HEK293T (cell line): ENCODE data around the gene ATP1B3.
"Not testable (repeated sequence)": the region's sequence is repeated elsewhere in the genome, so short reads cannot be mapped to it uniquely, and the experiment has no call there.

Experiments
- CTCF ChIA-PET: fragments of 350-600 bp; formaldehyde crosslinking; extraction: SDS; loops from one replicate; lab custom pipeline; 2021; ENCODE audit warnings: antibody characterized with exemption, inconsistent platforms; lab: Yijun Ruan, JAX
- POLR2A ChIA-PET: fragments of 350-600 bp; formaldehyde crosslinking; extraction: SDS; loops from one replicate; lab custom pipeline; 2020; ENCODE audit warnings: antibody characterized with exemption, inconsistent platforms; lab: Yijun Ruan, JAX
- DNase-seq: peaks from one replicate; pipeline ENCODE4 v3.0.0; 2012; ENCODE audit warnings: mixed read lengths; ENCODE audit errors: extremely low spot score
- ARNT ChIP-seq: fragments of 450-650 bp; IDR thresholded peaks from 2 replicates; pipeline ENCODE4 v1.6.1; 2017; ENCODE audit warnings: mild to moderate bottlenecking
- BHLHE40 ChIP-seq: fragments of 450-650 bp; IDR thresholded peaks from 2 replicates; pipeline ENCODE4 v1.6.1; 2016; ENCODE audit warnings: mild to moderate bottlenecking, moderate library complexity, borderline replicate concordance
- CTBP1 ChIP-seq: fragments of 450-650 bp; IDR thresholded peaks from 2 replicates; pipeline ENCODE4 v1.6.1; 2016; ENCODE audit warnings: borderline replicate concordance
- ELF4 ChIP-seq: fragments of 450-650 bp; IDR thresholded peaks from 2 replicates; pipeline ENCODE4 v1.6.1; 2017; ENCODE audit warnings: antibody characterized with exemption
- FOXA1 ChIP-seq: fragments of 450-650 bp; IDR thresholded peaks from 2 replicates; pipeline ENCODE4 v1.6.1; 2016; ENCODE audit warnings: mild to moderate bottlenecking
- FOXK2 ChIP-seq: fragments of 450-650 bp; IDR thresholded peaks from 2 replicates; pipeline ENCODE4 v1.6.1; 2016; ENCODE audit warnings: mild to moderate bottlenecking
- FOXM1 ChIP-seq: fragments of 450-650 bp; IDR thresholded peaks from 2 replicates; pipeline ENCODE4 v1.6.1; 2017; ENCODE audit warnings: mild to moderate bottlenecking, borderline replicate concordance
- HDGF ChIP-seq: fragments of 450-650 bp; IDR thresholded peaks from 2 replicates; pipeline ENCODE4 v1.6.1; 2017; ENCODE audit warnings: antibody characterized with exemption, borderline replicate concordance
- L3MBTL2 ChIP-seq: fragments of 450-650 bp; conservative IDR thresholded peaks from 2 replicates; pipeline ENCODE4 v1.6.1; 2016; ENCODE audit warnings: mild to moderate bottlenecking
- LEF1 ChIP-seq: fragments of 450-650 bp; IDR thresholded peaks from 2 replicates; pipeline ENCODE4 v1.6.1; 2017; ENCODE audit warnings: mild to moderate bottlenecking, borderline replicate concordance
- NFRKB ChIP-seq: fragments of 450-650 bp; IDR thresholded peaks from 2 replicates; pipeline ENCODE4 v1.6.1; 2016; ENCODE audit warnings: mild to moderate bottlenecking, moderate library complexity
- PKNOX1 ChIP-seq: fragments of 450-650 bp; IDR thresholded peaks from 2 replicates; pipeline ENCODE4 v1.6.1; 2016
- SP1 ChIP-seq: fragments of 450-650 bp; IDR thresholded peaks from 2 replicates; pipeline ENCODE4 v1.6.1; 2017
- SUZ12 ChIP-seq: fragments of 450-650 bp; IDR thresholded peaks from 2 replicates; pipeline ENCODE4 v1.6.1; 2016; ENCODE audit warnings: mild to moderate bottlenecking
- TARDBP ChIP-seq: fragments of 450-650 bp; IDR thresholded peaks from 2 replicates; pipeline ENCODE4 v1.6.1; 2016
- ZNF384 ChIP-seq: fragments of 450-650 bp; IDR thresholded peaks from 2 replicates; pipeline ENCODE4 v1.6.1; 2016

The ATP1B3 gene

DNA sequence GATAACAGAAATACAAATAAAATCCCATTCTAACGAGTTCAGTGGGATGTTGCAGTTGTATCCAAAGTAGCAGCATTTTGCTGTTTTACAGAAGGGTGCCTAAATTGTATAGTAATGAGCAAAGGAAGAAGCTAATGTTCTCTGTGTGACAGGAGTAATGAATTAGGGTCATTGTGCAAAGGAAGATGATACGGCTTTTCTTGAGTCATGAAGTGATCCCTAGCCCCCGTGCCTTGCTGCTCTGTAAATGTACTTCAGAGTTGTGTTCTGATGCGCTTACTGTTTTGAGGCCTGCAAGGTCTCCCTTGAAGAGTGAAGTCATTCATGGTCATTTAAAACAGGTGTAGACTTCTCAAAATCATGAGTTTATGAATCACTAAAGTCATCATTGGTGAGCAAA lies 37.9 kb downstream of the ATP1B3 start:
- TF ChIP-seq NFRKB (no peak), L3MBTL2 (no peak), ZNF384 (no peak), HDGF (no peak), SUZ12 (no peak), ARNT (no peak), SP1 (no peak), BHLHE40 (no peak), FOXM1 (no peak), CTBP1 (no peak), TARDBP (no peak), FOXK2 (no peak), PKNOX1 (no peak), LEF1 (no peak), FOXA1 (no peak), ELF4 (no peak)
- CTCF ChIA-PET = interaction anchor here (1.1 kb wide), 1 partner anchor 449 kb away, joined by 3 read pairs; no protein-coding TSS in a partner anchor
- DNase-seq = no peak
- POLR2A ChIA-PET = no interaction called here

- DNase-seq = no peak
- ChIA-PET CTCF (no interaction called here), POLR2A (no interaction called here)
- no peak for TF ChIP-seq FOXA1
- no peak for TF ChIP-seq L3MBTL2
- TF ChIP-seq FOXM1 = no peak
- no peak for TF ChIP-seq CTBP1
- no peak for TF ChIP-seq ARNT
- no peak for TF ChIP-seq SP1
- TF ChIP-seq NFRKB = no peak
- no peak for TF ChIP-seq LEF1
- no peak for TF ChIP-seq ZNF384
- no peak for TF ChIP-seq TARDBP
- no peak for TF ChIP-seq ELF4
These were observed 38.6 kb downstream of the ATP1B3 start for GRCh38 chr3:141915016-141915415.

DNA sequence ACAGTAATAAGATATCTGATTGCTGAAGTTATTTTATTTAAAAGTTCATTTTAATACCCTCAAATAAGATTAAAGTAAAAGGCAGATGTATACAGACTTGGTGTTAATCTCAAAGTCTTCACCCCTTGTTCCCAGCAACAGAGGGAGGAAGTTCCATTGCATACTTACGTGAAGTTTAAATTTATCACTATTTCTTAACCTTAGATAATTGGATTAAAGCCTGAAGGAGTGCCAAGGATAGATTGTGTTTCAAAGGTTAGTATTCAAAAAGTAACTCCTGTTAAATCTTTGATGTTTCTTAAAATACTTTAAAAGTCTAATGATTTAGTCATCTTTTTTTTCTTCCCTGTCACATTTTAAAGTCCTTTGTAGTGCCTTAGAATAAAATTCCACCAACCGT lies 39.3 kb downstream of the ATP1B3 start:
- DNase-seq = no peak
- ChIA-PET POLR2A (no interaction called here), CTCF (interaction anchor here (0.7 kb wide), 1 partner anchor 16 kb away, joined by 3 read pairs; no protein-coding TSS in a partner anchor)
- TF ChIP-seq FOXK2 (no peak), BHLHE40 (no peak), SUZ12 (no peak), LEF1 (no peak), CTBP1 (no peak), L3MBTL2 (no peak), NFRKB (no peak), ZNF384 (no peak)

DNA sequence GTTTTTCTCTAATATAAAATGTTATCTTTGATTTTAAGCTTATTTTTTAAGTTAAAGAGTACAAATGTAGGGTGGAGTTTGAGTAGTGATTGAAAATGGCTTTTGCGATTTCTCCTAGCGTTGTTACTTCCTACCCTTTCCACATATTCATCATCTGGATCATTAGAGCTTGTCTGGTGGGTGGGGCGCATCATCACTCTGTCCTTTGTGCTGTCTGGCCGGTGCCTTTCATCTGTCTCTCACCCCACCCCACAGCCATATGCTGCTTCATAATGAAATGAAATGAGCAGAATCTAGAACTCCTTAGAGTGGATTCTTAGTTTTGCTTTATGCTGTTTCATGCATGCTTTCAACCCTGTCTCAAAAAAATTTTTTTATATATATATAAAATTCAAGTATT lies 44.3 kb downstream of the ATP1B3 start:
- TF ChIP-seq TARDBP = no peak
- TF ChIP-seq LEF1 = no peak
- TF ChIP-seq L3MBTL2 = no peak
- no peak for TF ChIP-seq ARNT
- TF ChIP-seq BHLHE40 = no peak
- TF ChIP-seq ZNF384 = no peak
- TF ChIP-seq ELF4 = no peak
- no peak for TF ChIP-seq CTBP1
- TF ChIP-seq HDGF = no peak
- no peak for TF ChIP-seq SP1
- TF ChIP-seq PKNOX1 = no peak
- no peak for TF ChIP-seq NFRKB
- TF ChIP-seq FOXA1 = no peak
- TF ChIP-seq FOXM1 = no peak
- TF ChIP-seq FOXK2 = no peak
- no peak for TF ChIP-seq SUZ12
- no peak for DNase-seq
- ChIA-PET CTCF (no interaction called here), POLR2A (no interaction called here)

- CTCF ChIA-PET = no interaction called here
- POLR2A ChIA-PET = no interaction called here
These were observed 44.9 kb downstream of the ATP1B3 start for GRCh38 chr3:141921316-141921715.

DNA sequence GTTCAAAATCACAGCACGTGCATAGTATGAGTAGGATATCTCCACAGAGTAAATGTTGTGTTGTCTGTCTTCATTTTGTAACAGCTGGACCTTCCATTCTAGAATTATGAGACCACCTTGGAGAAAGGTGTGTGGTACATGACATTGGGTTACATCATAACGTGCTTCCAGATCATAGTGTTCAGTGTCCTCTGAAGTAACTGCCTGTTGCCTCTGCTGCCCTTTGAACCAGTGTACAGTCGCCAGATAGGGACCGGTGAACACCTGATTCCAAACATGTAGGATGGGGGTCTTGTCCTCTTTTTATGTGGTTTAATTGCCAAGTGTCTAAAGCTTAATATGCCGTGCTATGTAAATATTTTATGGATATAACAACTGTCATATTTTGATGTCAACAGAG lies 49.2 kb downstream of the ATP1B3 start:
- CTCF ChIA-PET = interaction anchor here (0.7 kb wide), 1 partner anchor 367 kb away, joined by 4 read pairs; no protein-coding TSS in a partner anchor
- DNase-seq, POLR2A ChIA-PET: not testable (repeated sequence)

More at GRCh38 chr3:141921316-141921715, 44.9 kb downstream of the ATP1B3 start:
- no peak for DNase-seq
- TF ChIP-seq SP1 = no peak
- TF ChIP-seq FOXK2 = no peak
- no peak for TF ChIP-seq FOXM1
- TF ChIP-seq FOXA1 = no peak
- TF ChIP-seq NFRKB = no peak
- no peak for TF ChIP-seq ELF4
- no peak for TF ChIP-seq LEF1
- no peak for TF ChIP-seq CTBP1
- TF ChIP-seq L3MBTL2 = no peak

GRCh38 chr3:141926929-141927328 lies 50.5 kb downstream of the ATP1B3 start:
- ChIA-PET CTCF (no interaction called here), POLR2A (no interaction called here)
- TF ChIP-seq HDGF (no peak), CTBP1 (no peak), SP1 (no peak), ZNF384 (no peak), FOXM1 (no peak), BHLHE40 (no peak), LEF1 (no peak), TARDBP (no peak), SUZ12 (no peak), FOXA1 (no peak), ARNT (no peak), NFRKB (no peak), L3MBTL2 (no peak), ELF4 (no peak), FOXK2 (no peak), PKNOX1 (no peak)
- no peak for DNase-seq
